HepG2 (cell line): ENCODE results near the gene WDR59. TPM values are rescaled to one million over a fixed set of nuclear protein-coding genes. Genes with fewer than 3 reads are reported as not detected.
"Not testable (repeated sequence)": the region's sequence is repeated elsewhere in the genome, so short reads cannot be mapped to it uniquely, and the experiment has no call there.

ENCODE experiments used
- ATAC-seq: fragments of 200-7000 bp; cut with Tn5 transposase; 3 replicates; pipeline ENCODE4 v1.9.1; 2020; ENCODE audit warnings: mild to moderate bottlenecking, moderate library complexity
- BruUV-seq: library from RNA; stranded (reverse); fragments of 400-500 nt; replicated peaks from 2 replicates; lab custom pipeline; 2021; lab: Mats Ljungman, UMichigan
- CTCF ChIA-PET: fragments of 300-600 bp; formaldehyde crosslinking; extraction: SDS; loops from one replicate; lab custom pipeline; 2021; ENCODE audit warnings: low total read pairs, inconsistent platforms, low intra/inter-chr PET ratio; lab: Yijun Ruan, JAX
- POLR2A ChIA-PET: fragments of 350-600 bp; sonication (Branson Sonifier 250); formaldehyde crosslinking; loops from one replicate; lab custom pipeline; 2020; ENCODE audit warnings: antibody characterized with exemption, inconsistent platforms; lab: Yijun Ruan, JAX
- DNase-seq: peaks from one replicate; pipeline ENCODE4 v3.0.0-alpha.2; 2015; ENCODE audit warnings: low spot score
- FAIRE-seq: peaks from 3 replicates; lab custom pipeline; 2011; peaks lifted over from hg19 to GRCh38; lab: Jason Lieb, UNC
- H2AFZ ChIP-seq: one replicate; pipeline ENCODE4 v1.6.1; 2011; ENCODE audit warnings: low read length, inconsistent platforms
- H3K27ac ChIP-seq: fragments of 300-600 bp; 3 replicates; pipeline ENCODE4 v1.8.0; 2011; ENCODE audit warnings: mixed run types, mild to moderate bottlenecking, mixed read lengths, low read length, inconsistent platforms; ENCODE audit not compliant: insufficient read depth; ENCODE audit errors: extremely low read length
- H3K27me3 ChIP-seq, 2 experiments: fragments of 200-600 bp in 1 of 2; 2 replicates in 1 of 2; 3 replicates in 1 of 2; pipeline versions ENCODE4 v1.6.0 to v1.8.0; 2011; ENCODE audit warnings: low read length in 2 of 2, mild to moderate bottlenecking in 2 of 2, moderate library complexity in 2 of 2, inconsistent platforms in 1 of 2; ENCODE audit not compliant: insufficient read depth in 2 of 2, control insufficient read depth in 1 of 2
- H3K36me3 ChIP-seq, 2 experiments: fragments of 200-600 bp in 1 of 2; replicated peaks in 1 of 2; 2 replicates in 1 of 2; 3 replicates in 1 of 2; pipeline versions ENCODE4 v1.5.1 to v1.8.0; 2011; ENCODE audit warnings: low read length in 2 of 2, inconsistent platforms in 1 of 2; ENCODE audit not compliant: insufficient read depth in 2 of 2, control insufficient read depth in 1 of 2
- H3K4me1 ChIP-seq: 2 replicates; pipeline ENCODE4 v1.5.1; 2012; ENCODE audit warnings: low read length, inconsistent platforms; ENCODE audit not compliant: insufficient read depth
- H3K4me2 ChIP-seq: 2 replicates; pipeline ENCODE4 v1.6.0; 2011; ENCODE audit warnings: low read depth, low read length, inconsistent platforms
- H3K4me3 ChIP-seq, 3 experiments: fragments of 200-600 bp in 1 of 3; sonication (generic), shearing (Covaris generic) in 1 of 3; replicated peaks in 1 of 3; 2 replicates each; pipeline ENCODE4 v1.5.1; 2011 to 2016; ENCODE audit warnings: low read length in 3 of 3, inconsistent platforms in 2 of 3, low read depth in 2 of 3, mild to moderate bottlenecking in 2 of 3, control low read depth in 1 of 3, mixed read lengths in 1 of 3; ENCODE audit not compliant: insufficient read depth in 1 of 3
- H3K79me2 ChIP-seq: one replicate; pipeline ENCODE4 v1.6.1; 2011; ENCODE audit warnings: low read length, inconsistent platforms; ENCODE audit not compliant: insufficient read depth
- H3K9ac ChIP-seq: 2 replicates; pipeline ENCODE4 v1.6.0; 2011; ENCODE audit warnings: mild to moderate bottlenecking, low read depth, low read length, inconsistent platforms; ENCODE audit not compliant: insufficient read depth
- H3K9me3 ChIP-seq: 2 replicates; pipeline ENCODE4 v1.5.1; 2012; ENCODE audit warnings: mild to moderate bottlenecking, low read length
- H4K20me1 ChIP-seq: 2 replicates; pipeline ENCODE4 v1.6.0; 2011; ENCODE audit warnings: inconsistent platforms, mild to moderate bottlenecking, low read length, moderate library complexity; ENCODE audit not compliant: insufficient read depth
- TCF12 ChIP-seq, 2 experiments: fragments of 450-650 bp in 1 of 2; sonication (generic) in 1 of 2; formaldehyde crosslinking in 1 of 2; IDR thresholded peaks; 2 replicates each; pipeline versions ENCODE4 v1.6.1 to v1.8.0; 2017 to 2022; ENCODE audit warnings: antibody characterized with exemption in 1 of 2, mild to moderate bottlenecking in 1 of 2, missing genetic modification reagents in 1 of 2, moderate library complexity in 1 of 2
- THRA ChIP-seq: sonication (generic); formaldehyde crosslinking; IDR thresholded peaks from 2 replicates; pipeline ENCODE4 v1.4.0; 2020; ENCODE audit warnings: missing genetic modification reagents, borderline replicate concordance
- ZNF382 ChIP-seq: sonication (generic); formaldehyde crosslinking; IDR thresholded peaks from 2 replicates; pipeline ENCODE4 v1.5.0; 2020; ENCODE audit warnings: missing genetic modification reagents, mild to moderate bottlenecking, borderline replicate concordance
- ZNF512B ChIP-seq: sonication (generic); formaldehyde crosslinking; IDR thresholded peaks from 2 replicates; pipeline ENCODE4 v1.5.1; 2020; ENCODE audit warnings: missing genetic modification reagents, mild to moderate bottlenecking, borderline replicate concordance
- WGBS: methylation state at CpG from one replicate; pipeline ENCODE4 v1.1.6; 2017; ENCODE audit warnings: low lambda C conversion rate; 5-methylcytosine and 5-hydroxymethylcytosine counted together
- in situ Hi-C: cut with HindIII; loops from 2 replicates; pipeline ENCODE4 v1.10.0; 2017; ENCODE audit warnings: low pct_unique_long_range_greater_than_20kb; ENCODE audit not compliant: extremely low pct_ligation_motif_present
- intact Hi-C: fragments of 100-400 bp; cut with micrococcal nuclease; formaldehyde crosslinking; loops from one replicate; pipeline ENCODE4 v1.10.0; 2022; ENCODE audit not compliant: unreplicated experiment
- polyA plus RNA-seq, 8 experiments: library from polyadenylated mRNA; depleted of rRNA in 3 of 8; stranded (reverse) in 7 of 8; unstranded in 1 of 8; fragments of >200 nt; fragmentation: Illumina TruSeq in 4 of 8; extraction: Trizol in 4 of 8; gene quantifications; 2 replicates each; pipeline versions ENCODE4 v1.2.1 to v1.2.3, GENCODE V29; 2011 to 2016; ENCODE audit warnings: low read depth in 4 of 8, missing spikeins in 1 of 8, mixed read lengths in 1 of 8; ENCODE audit not compliant: insufficient read depth in 1 of 8
- total RNA-seq, 5 experiments: library from RNA; depleted of rRNA; stranded (reverse); fragments of >200 nt; fragmentation: Illumina TruSeq; extraction: Trizol; gene quantifications; 2 replicates each; pipeline ENCODE4 v1.2.3, GENCODE V29; 2016; ENCODE audit warnings: low read depth in 1 of 5

The WDR59 gene
- total and polyA plus RNA-seq, 2 of the 13 experiments (the other 11 are each of a cell fraction or from before 2014, with no cell fraction given): 65.2 to 306 TPM

GRCh38 chr16:74843381-74844035 is 141.4 kb downstream of the WDR59 start:
- H3K9ac ChIP-seq, POLR2A ChIA-PET, H4K20me1 ChIP-seq, CTCF ChIA-PET, H3K4me2 ChIP-seq, BruUV-seq, DNase-seq, FAIRE-seq, H3K9me3 ChIP-seq, in situ Hi-C loops, H2AFZ ChIP-seq, intact Hi-C loops, H3K27ac ChIP-seq, H3K36me3 ChIP-seq, H3K4me3 ChIP-seq, H3K79me2 ChIP-seq: not testable (repeated sequence)
- peaks cover 12% of the 10 kb centered on the region for H3K4me1 ChIP-seq
- ATAC-seq: peak; percentile 87
- peaks cover 2 to 15% of the 10 kb centered on the region in 2 experiments; a peak in 2 of 5 replicates for H3K27me3 ChIP-seq
- 27% methylated on average over 12 of the region's 14 CpGs for WGBS

GRCh38 chr16:74842413-74842812 is 142.5 kb downstream of the WDR59 start:
- H3K4me2 ChIP-seq: no peak overlapping the region
- H3K27me3 ChIP-seq: peaks cover 5 to 13% of the 10 kb centered on the region in 2 experiments; a peak in 3 of 5 replicates
- H3K4me3 ChIP-seq: no peak overlapping the region
- no peaks in the 10 kb centered on the region for H3K36me3 ChIP-seq
- no peak overlapping the region for H2AFZ ChIP-seq
- 0 out of 3 replicates have a peak, but pooled peaks have one; percentile 34 for ATAC-seq
- no peaks in the 10 kb centered on the region for H3K79me2 ChIP-seq
- no TSS peak for BruUV-seq
- WGBS: 31% methylated on average over 6 of the region's 6 CpGs
- H4K20me1 ChIP-seq: no peaks in the 10 kb centered on the region
- H3K27ac ChIP-seq: no peak overlapping the region
- H3K9me3 ChIP-seq: no peaks in the 10 kb centered on the region
- FAIRE-seq: no peak
- TF ChIP-seq THRA (CRISPR knock-in tag): peak; percentile 57; the same call in 1 of the 2 replicates
- TF ChIP-seq TCF12 (IDR thresholded peaks at IDR 0.05): no peak
- no peak for TF ChIP-seq TCF12 (CRISPR knock-in tag; IDR thresholded peaks at IDR 0.05)
- no peak for TF ChIP-seq ZNF382
- no peak for TF ChIP-seq ZNF512B (CRISPR knock-in tag)
- peaks cover 12% of the 10 kb centered on the region for H3K4me1 ChIP-seq
- H3K9ac ChIP-seq: no peak overlapping the region
- intact Hi-C loops (no loop called here), in situ Hi-C loops (no loop called here)
- ChIA-PET POLR2A (interaction anchor here (0.6 to 0.7 kb wide), 2 partner anchors 8 to 32 kb away, joined by 3 read pairs; no protein-coding TSS in a partner anchor), CTCF (no interaction called here)
- no peak for DNase-seq
